RWPE2 (cell line): ENCODE data around the gene RNF151.

Experiments
- ATAC-seq: fragments of 200-7000 bp; cut with Tn5 transposase; 3 replicates; pipeline ENCODE4 v1.9.1; 2021; ENCODE audit warnings: low read depth
- DNase-seq: peaks from one replicate; pipeline ENCODE4 v3.0.0-alpha.2; 2020; ENCODE audit warnings: low spot score
- H3K27ac ChIP-seq: fragments of 450-650 bp; 2 replicates; pipeline ENCODE4 v1.5.1; 2017; ENCODE audit warnings: mild to moderate bottlenecking; ENCODE audit not compliant: poor library complexity, severe bottlenecking
- H3K27me3 ChIP-seq: fragments of 250-450 bp; sonication (Bioruptor Pico); 2 replicates; pipeline ENCODE4 v1.5.1; 2021; ENCODE audit warnings: mild to moderate bottlenecking, moderate library complexity; ENCODE audit not compliant: insufficient read depth, poor library complexity, severe bottlenecking
- H3K36me3 ChIP-seq: fragments of 250-450 bp; sonication (Bioruptor Pico); 2 replicates; pipeline ENCODE4 v1.5.1; 2020; ENCODE audit warnings: low read depth, mild to moderate bottlenecking, moderate library complexity
- H3K4me1 ChIP-seq: fragments of 250-450 bp; sonication (Bioruptor Pico); 2 replicates; pipeline ENCODE4 v1.5.1; 2021; ENCODE audit warnings: mild to moderate bottlenecking, moderate library complexity; ENCODE audit not compliant: insufficient read depth, poor library complexity, severe bottlenecking
- H3K4me3 ChIP-seq: fragments of 250-450 bp; sonication (Bioruptor Pico); 2 replicates; pipeline ENCODE4 v1.5.1; 2021; ENCODE audit warnings: mild to moderate bottlenecking, moderate library complexity; ENCODE audit not compliant: severe bottlenecking
- H3K9me3 ChIP-seq: fragments of 250-450 bp; sonication (Bioruptor Pico); 2 replicates; pipeline ENCODE4 v1.5.1; 2021; ENCODE audit warnings: mild to moderate bottlenecking, moderate library complexity; ENCODE audit not compliant: severe bottlenecking
- CTCF ChIP-seq: fragments of 450-650 bp; IDR thresholded peaks from one replicate; pipeline ENCODE4 v1.5.1; 2017; ENCODE audit warnings: mild to moderate bottlenecking, moderate library complexity; ENCODE audit not compliant: poor library complexity, severe bottlenecking

Gene RNF151

GRCh38 chr16:1984347-1985225 lies 17.9 kb downstream of the RNF151 start:
- TF ChIP-seq CTCF = no peak
- H3K27ac ChIP-seq = peak overlapping the region; percentile 47
- no peaks in the 10 kb centered on the region for H3K9me3 ChIP-seq
- peaks cover 19% of the 10 kb centered on the region for H3K36me3 ChIP-seq
- peaks cover 5% of the 10 kb centered on the region for H3K4me1 ChIP-seq
- H3K27me3 ChIP-seq = no peaks in the 10 kb centered on the region
- no peak for DNase-seq
- peak overlapping the region; percentile 70 for H3K4me3 ChIP-seq
- ATAC-seq = no peak

GRCh38 chr16:1985466-1986150 lies 19.0 kb downstream of the RNF151 start:
- no peak for TF ChIP-seq CTCF
- H3K27ac ChIP-seq = peak overlapping the region; percentile 47
- no peaks in the 10 kb centered on the region for H3K9me3 ChIP-seq
- H3K4me1 ChIP-seq = peaks cover 5% of the 10 kb centered on the region
- peaks cover 19% of the 10 kb centered on the region for H3K36me3 ChIP-seq
- no peak for DNase-seq
- ATAC-seq = no peak
- H3K27me3 ChIP-seq = peaks cover 3% of the 10 kb centered on the region
- peak overlapping the region; percentile 70 for H3K4me3 ChIP-seq

- Histone ChIP-seq H3K36me3 (peaks cover 19% of the 10 kb centered on the region), H3K9me3 (no peaks in the 10 kb centered on the region), H3K27ac (no peak overlapping the region), H3K4me3 (no peak overlapping the region), H3K27me3 (peaks cover 5% of the 10 kb centered on the region), H3K4me1 (peaks cover 8% of the 10 kb centered on the region)
- no peak for TF ChIP-seq CTCF
- no peak for ATAC-seq
- no peak for DNase-seq
Observed at GRCh38 chr16:1987198-1987597, 20.5 kb downstream of the RNF151 start.

DNA sequence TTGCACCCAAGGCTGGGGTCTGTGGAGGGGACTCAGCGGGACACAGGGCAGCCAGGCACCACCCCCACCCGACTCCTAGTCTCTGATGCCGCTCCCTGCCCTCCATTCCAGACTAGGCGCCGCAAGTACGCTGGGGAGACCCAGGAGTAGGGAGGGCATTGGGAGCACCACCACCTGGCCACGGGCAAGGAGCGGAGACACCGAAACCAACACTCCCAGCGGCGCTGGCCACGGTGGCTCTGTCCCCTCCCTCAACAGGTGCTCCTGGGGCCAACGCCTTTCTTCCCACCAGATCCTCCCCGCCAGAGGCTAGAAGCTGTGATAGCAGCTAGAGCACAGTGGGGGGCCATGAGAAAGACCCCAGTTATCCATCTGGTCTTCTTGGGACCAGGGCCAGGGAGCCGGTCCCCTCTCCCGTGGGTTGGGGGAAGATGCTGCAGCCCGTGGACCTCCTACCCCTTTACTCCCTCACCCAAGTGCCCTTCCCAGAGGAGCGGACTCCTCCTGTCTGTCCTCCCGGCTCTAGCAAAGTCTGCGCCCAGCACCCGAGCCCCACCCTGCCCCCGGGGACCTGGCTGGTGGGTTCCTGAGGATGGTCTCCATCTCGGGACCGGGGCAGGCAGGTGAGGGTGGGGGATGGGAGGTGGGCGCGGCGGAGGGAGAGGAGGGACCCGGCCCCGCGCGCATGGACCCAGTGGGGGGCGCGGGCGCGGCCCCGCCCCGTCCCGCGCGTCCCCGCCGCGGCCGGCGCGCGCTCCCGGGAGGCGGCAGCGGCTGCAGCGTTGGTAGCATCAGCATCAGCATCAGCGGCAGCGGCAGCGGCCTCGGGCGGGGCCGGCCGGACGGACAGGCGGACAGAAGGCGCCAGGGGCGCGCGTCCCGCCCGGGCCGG lies 22.8 kb downstream of the RNF151 start, which contains the start of gene SYNGR3:
Gene SYNGR3, plus strand, starts transcription at position 762 of the 892 bp plus-strand sequence. CDS start 133 bp downstream, outside the sequence.
- Histone ChIP-seq H3K9me3 (no peaks in the 10 kb centered on the region), H3K4me1 (peaks cover 8% of the 10 kb centered on the region), H3K27ac (no peak within 1 kb of the TSS), H3K27me3 (peaks cover 5% of the 10 kb centered on the region), H3K36me3 (peaks cover 19% of the 10 kb centered on the region), H3K4me3 (peak within 1 kb of the TSS; percentile 48)
- TF ChIP-seq CTCF = no peak
- ATAC-seq (no peak), DNase-seq (no peak)
